Central memory CD4-positive, alpha-beta T cell (primary cell): ENCODE data around the gene HTT.
"Not testable (repeated sequence)": the region's sequence is repeated elsewhere in the genome, so short reads cannot be mapped to it uniquely, and the experiment has no call there.

Source experiments
- DNase-seq: peaks from one replicate; pipeline ENCODE4 v3.0.0; 2022

The HTT gene

DNA sequence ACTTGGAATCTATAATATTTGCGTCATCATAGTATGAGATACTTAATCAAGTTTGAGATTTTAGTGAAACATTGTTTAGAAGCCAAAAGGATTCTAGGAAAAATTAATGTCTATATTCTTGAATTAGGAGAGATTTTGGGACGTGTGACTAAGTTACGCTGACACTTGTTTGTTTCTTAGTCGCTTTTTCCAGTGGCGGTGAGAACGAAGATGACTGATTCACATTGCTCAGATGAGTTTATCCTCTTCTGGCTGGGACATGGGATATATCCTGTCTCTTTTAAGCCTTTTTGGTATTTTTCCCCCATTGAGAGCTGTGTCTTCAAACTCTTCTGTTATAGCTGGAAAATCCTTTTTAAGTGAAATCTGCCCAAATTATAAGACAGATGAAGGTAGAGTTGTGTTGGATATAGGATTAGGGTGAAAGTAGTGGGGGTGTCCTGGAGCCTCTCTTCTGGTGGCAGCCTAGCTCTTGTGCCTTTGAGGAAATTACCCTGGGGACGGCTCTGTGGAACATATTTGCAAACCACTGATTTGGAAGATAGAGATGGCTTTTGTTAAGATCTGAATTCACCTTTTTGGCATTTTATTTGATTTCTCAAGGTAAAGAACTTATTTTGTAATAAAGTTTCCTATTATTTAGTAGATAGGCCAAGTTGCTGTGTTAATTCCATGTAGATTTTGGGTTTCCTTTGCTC, 49.7 kb downstream of the HTT start:
- no peak for DNase-seq

DNA sequence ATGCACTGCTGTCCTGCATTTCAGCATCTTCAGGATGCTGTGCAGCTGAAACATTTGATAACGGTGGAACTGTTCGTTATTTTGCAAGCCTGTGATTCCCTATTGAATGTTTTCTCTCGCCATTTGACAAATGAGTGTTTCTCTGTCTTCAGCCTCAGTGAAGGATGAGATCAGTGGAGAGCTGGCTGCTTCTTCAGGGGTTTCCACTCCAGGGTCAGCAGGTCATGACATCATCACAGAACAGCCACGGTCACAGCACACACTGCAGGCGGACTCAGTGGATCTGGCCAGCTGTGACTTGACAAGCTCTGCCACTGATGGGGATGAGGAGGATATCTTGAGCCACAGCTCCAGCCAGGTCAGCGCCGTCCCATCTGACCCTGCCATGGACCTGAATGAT, 52.6 kb downstream of the HTT start:
- DNase-seq: no peak

DNA sequence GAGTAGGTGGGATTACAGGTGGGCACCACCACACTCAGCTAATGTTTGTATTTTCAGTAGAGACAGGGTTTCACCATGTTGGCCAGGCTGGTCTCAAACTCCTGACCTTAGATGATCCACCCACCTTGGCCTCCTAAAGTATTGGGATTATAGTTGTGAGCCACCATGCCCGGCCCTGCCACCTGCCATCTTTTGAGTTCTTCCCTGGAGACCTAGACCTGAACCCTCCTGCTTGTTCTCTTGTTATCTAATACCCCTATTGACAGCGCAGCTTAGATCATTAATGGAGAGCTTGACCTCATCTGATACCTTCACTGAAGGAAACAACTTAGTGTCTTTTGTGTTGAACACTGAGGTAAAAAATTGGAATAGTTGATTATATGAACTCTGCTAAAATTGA, 53.6 kb downstream of the HTT start:
- no peak for DNase-seq

DNA sequence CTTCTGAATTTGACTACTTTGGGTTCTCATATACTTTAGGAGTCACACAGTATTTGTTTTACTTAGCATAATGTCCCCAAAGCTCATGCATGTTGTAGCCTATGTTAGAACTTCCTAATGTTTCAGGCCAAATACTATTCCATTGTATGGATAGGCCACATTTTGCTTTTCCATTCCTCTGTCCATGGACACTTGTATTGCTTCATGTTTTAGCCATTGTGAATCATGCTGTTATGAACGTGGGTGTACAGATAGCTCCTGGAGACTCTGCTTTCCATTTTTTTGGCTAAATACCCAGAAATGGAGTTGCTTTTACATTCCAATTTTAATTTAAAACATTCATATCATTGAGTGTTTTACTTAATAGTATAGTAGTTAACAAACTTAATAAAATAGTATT, 54.5 kb downstream of the HTT start:
- no peak for DNase-seq

DNA sequence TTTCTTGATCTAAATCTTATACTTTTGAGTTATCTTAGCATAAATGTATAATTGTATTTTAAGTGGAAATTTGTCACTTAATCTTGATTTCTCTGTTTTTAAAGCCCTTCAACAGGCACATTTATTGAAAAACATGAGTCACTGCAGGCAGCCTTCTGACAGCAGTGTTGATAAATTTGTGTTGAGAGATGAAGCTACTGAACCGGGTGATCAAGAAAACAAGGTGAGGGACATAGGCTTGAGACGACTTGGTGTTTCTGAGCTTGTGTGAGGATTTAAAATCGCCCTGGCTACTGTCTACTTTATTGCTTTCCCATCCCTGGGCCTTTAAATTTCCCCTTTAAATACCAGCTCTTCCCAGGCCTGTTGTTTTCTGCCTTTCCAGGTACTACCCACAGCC, 55.7 kb downstream of the HTT start:
- DNase-seq: no peak

DNA sequence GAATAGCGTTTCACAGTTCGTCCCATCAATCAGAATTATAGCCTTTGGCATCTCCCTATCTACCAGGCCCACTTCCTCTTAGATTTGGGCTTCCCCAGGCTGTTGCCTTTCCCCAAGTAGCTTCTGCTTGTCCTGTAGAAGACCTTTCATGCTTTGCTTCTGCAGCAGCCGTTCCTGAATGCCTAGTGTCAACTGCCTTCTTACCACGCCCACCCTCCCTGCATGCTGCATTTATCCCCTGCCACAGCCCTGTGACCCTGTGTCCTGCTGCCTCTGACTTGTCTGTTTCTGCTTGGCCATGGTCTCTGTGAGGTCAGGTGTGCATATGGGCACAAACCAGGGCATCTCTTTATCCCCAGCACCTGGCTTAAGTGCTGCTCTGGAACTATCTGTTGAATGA, 56.3 kb downstream of the HTT start:
- DNase-seq: no peak

DNA sequence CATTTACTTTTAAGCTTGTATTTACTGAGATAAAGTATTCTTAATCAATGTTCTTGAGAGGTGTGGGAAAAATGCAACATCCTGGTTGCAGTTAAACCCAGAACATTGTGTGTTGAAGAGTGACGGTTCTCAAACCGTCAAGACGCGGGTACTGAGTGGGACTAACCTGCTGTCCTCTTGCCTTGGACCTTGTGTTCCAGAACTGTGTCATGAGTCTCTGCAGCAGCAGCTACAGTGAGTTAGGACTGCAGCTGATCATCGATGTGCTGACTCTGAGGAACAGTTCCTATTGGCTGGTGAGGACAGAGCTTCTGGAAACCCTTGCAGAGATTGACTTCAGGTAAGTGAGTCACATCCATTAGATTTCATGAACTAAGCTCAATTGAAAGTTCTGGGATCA, 59.7 kb downstream of the HTT start:
- DNase-seq: no peak

DNA sequence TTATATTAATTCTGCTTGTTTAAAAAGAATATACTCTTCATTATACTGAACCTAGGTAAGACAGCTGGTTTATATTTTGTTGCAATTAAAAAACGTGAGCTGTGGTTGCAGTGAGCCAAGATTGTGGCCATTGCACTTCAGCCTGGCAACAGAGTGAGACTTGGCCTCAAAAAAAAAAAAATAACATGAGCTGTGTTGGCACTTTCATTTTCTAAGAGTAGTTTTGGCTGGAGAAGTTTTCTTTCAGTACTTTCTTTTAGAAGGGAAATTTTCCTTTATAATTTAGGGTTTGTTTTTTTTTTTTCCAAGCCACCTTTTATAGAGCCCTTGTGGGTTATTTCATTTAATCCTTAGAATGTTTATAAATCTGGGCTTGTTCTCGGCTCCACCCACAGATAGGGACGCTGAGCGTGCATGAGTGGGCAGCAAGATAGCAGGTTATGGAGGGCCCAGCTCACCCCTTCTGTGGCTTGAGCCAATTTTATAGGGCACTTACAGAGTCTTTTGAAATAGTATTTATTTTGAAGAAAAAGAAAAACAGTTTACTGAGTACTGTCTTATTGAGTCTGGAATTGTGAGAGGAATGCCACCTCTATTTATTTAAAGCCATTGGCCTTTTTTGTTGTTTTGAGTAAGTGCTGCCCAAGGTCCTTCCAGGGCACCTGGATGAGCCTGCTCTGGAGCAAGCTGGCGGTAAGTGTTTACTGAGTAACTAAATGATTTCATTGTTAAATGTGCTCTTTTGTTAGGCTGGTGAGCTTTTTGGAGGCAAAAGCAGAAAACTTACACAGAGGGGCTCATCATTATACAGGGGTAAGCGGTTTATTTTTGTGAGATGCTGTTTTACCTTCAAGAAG, 60.9 kb downstream of the HTT start:
- no peak for DNase-seq

DNA sequence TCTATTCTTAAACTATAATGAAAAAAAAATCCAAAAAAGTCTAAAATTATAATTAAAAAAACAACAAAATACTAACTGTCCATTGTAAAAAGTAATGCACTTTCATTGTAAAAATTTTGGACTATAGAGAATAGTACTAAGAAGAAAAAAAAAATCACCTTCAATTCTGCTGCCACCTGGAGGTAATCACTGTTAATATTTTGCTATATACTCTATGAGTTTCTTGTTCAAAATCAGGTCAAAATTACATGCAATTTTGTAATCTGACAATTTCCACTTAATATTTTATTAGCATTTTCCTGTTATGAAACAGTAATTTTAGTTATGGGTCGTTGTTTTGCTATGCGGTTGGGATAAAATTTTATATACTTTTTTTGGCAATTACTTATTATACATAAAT, 62.0 kb downstream of the HTT start:
- no peak for DNase-seq

DNA sequence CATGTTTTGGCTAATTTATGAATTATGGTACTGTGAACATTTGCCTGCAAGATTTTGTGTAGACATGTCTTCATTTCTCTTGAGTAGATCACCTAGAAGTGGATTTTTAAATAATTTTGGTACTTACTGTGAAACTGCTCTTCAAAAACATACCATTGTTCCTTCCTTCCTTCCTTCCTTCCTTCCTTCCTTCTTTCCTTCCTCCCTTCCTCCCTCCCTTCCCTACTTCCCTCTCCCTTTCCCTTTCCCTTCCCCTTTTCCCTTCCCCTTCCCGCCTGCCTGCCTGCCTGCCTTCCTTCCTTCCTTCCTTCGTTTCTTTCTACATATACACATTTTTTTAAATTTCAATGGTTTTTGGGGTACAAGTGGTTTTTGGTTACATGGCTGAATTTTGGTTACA, 63.4 kb downstream of the HTT start:
- DNase-seq: no peak

DNA sequence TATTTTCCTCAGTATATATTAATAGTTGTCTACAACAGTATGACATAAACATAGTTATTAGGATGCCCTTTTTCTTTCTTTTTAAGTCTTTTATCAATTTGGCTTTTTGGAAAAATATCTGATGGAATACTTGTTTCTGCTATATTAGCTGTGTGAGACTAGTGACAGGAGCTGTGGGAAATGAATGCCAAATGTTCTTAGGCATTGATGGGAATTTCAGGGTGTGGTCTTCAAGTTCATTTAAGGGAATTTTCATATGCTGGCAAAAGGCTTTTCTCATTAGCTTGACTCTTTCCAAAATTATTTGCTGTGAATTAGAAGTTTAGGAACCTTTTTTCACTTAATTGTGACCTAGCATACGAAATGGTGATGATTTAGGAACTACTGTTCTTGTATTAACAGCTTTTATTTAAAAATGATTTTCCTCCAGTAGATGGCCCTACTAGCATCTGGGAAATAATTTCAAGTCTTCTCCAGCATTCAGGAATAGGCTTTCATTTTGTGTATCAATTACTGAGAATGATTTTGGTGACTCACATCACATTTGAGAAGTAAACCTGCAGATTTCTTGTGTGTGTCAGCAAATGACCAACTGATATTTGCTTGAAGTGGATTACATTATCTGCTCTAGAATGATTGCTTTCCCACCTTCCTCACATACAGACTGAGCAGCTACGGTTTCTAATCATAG, 70.9 kb downstream of the HTT start:
- no peak for DNase-seq

DNA sequence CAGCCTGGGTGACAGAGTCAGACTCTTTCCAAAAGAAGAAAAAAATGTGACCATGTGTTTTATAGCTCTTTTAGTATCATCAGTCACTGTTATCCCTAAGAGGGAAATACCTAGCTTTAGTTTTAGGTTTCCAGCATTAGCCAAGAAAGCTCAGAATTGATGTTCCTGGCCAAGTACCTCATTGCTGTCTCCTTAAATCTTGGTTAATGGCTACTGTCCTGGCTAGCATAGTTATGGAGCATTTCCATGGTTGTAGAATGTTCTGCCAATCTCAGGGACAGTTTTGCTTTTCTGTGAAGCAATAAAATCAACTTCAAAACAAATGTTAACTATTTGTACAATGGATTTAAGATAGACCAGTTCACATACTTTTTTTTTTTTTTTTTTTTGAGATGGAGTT, 74.4 kb downstream of the HTT start:
- DNase-seq: no peak

DNA sequence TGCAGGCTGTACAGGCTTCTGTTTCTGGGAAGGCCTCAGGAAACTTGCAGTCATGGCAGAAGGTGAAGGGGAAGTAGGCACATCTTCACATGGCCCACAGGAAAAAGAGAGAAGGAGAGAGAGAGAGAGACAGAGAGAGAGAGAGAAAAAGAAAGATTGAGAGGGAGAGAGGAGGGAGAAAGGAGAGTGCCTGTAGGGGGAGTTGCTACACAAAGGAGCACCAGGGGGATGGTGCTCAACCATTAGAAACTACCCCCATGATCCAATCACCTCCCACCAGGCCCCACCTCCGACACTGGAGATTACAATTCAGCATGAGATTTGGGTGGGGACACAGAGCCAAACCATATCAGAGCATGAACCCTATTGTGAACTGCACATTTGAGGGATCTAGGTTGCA, 76.8 kb downstream of the HTT start:
- not testable (repeated sequence) for DNase-seq

DNA sequence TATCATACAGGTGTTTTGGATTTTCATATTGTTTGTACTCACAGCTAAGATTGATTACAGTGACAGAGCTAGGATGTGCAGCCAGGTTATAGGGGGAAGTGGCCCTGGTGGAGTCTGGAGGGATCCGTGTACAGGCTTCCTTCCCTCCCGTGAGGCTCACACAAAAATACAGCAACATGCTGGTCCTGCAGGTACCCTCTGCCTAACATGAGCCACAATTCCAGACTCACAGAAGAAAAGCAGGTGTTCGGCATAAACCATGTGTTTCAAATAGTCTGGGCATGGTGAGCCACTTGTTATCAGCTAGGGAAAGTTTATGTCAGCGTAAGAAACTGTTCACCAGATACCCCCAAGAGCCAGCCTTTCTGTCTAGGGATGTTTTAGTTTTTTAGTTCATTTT, 82.9 kb downstream of the HTT start:
- no peak for DNase-seq

DNA sequence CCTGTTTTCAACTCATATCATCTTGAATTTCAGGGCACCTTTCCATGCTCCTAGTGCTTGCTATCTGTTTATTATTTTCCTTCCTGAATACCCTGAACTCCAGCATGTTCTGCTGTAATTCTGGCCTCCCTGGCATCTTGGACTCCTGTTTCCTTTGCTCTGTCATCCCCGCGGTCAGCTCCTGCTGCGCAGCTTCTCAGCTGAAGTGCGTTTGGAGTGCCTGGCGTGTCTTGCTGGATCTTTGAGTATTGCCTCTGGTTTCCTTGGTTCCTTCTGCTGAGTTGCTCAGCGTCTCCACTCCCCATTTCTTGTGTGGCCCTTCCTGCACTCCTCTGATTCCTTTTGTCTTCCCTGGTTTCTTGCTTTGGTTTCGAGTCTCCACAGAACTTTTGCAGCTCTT, 84.4 kb downstream of the HTT start:
- no peak for DNase-seq

DNA sequence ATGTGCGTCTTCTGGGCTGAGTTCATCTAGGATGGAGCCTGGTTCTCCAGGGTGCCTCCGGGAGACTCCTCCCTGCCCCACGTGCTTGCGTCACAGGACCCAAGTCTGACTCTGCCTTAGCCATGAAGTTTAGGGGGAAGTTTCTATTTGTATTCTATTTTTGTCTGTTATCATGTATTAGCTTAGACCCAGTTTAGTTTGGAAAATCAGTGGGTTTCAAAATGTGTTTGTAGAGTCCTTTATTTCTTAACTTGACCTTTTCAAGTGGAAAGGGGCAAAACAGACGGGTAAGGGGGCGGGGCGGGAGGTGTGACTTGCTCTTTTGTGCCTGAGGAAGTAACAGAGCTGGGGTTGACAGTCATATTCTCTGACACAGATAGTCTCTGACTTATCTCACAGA, 86.0 kb downstream of the HTT start:
- no peak for DNase-seq

DNA sequence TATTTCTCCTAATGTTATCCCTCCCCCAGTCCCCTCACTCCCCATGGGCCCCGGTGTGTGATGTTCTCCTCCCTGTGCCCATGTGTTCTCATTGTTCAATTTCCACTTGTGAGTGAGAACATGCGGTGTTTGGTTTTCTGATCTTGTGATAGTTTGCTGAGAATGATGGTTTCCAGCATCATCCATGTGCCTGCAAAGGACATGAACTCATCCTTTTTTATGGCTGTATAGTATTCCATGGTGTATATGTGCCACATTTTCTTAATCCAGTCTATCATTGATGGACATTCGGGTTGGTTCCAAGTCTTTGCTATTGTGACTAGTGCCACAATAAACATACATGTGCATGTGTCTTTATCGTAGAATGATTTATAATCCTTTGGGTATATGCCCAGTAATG, 86.6 kb downstream of the HTT start:
- not testable (repeated sequence) for DNase-seq

DNA sequence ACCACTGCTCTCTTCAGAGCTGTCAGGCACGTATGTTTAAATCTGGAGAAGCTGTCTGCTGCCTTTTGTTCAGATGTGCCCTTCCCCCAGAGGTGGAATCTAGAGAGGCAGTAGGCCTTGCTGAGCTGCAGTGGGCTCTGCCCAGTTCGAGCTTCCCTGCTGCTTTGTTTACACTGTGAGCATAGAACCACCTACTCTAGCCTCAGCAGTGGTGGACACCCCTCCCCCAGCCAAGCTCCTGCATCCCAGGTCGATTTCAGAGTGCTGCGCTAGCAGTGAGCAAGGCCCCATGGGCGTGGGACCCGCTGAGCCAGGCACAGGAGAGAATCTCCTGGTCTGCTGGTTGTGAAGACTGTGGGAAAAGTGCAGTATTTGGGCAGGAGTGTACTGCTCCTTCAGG, 92.0 kb downstream of the HTT start:
- not testable (repeated sequence) for DNase-seq

DNA sequence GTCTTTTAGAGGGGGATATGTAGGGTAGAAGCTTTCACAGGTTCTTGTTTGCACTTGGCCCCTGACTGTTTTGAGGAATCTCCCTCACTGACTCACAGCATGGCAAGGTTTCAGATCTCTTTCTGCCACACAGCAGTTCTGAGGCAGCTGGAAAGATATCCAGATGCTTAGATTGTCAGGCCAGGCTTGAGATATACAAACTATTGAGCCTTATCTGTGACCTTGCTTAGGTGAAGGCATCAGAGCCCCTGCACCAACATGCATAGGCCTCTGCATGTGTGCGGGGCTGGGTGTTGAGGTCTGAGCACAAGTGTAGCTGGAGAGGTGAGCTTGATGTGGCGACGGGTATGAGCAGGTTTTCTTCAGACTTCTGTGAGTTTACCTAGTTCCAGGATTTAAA, 93.5 kb downstream of the HTT start:
- DNase-seq: no peak

DNA sequence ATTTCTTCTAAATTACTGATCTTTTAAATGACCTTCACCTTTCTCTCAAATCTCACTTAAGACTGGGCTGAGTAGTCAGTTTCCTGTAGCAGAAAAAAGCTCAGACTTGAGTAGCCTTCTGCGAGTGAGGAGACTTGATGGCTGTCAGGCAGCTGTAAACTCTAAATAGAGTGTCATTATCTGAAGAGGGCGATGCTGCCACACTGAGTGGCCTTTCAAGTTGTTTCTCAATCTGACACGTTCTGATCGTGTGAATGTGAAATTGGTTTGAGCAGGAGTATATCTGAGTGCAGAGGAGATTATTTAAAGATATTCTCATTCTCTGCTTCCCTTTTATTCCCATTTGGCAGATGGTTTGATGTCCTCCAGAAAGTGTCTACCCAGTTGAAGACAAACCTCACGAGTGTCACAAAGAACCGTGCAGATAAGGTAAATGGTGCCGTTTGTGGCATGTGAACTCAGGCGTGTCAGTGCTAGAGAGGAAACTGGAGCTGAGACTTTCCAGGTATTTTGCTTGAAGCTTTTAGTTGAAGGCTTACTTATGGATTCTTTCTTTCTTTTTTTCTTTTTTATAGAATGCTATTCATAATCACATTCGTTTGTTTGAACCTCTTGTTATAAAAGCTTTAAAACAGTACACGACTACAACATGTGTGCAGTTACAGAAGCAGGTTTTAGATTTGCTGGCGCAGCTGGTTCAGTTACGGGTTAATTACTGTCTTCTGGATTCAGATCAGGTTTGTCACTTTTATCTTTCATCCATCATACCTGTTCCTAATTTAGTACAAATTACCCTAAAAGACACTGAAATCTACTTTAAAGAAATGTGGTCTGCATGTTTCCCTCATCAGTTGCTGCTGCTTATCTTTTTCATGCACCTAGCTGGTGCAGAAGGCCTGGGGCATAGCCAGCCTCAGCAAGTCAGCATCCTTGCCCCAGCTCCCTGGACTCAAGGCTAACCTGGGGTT, 100.2 kb downstream of the HTT start:
- DNase-seq: no peak

DNA sequence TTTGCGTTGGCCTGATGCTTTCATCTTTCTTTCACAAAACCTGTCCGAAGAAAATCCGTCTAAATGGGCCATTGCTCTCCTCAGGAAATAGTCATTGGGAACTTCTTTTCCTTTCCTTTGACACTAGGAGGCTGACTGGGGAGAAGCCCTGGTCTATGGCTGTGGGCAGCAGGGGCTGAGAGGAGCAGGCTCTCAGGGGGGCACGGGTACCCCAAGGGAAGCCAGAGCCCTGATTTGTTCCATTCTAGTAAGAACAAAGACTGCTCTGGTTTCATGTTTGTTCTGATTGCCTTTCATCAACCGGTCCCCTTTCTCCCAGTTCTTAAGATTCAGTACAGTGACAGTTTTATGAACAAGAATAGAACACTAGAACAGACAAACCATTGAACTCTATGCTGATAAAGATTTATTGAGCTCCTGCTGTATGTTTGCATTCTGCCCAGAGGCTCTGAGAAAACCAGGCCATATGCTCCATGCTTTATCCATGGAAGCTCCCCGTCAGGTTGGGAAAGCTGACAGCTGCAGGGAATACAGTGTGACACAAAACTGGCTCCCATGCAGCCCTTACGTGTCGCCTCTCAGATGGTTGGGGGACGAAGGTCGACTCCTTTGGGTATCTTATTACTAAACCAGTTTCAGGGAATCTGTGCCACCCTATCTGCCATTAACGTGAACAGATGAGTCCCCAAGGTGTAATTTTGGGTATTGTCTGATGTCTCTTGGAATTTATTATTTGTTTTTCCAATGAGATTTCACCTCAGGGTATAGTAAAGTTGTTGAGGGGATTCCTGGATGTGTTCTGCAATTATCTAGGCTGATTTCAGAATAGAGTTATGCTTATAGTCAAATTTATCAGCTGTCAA, 102.1 kb downstream of the HTT start:
- DNase-seq: no peak

DNA sequence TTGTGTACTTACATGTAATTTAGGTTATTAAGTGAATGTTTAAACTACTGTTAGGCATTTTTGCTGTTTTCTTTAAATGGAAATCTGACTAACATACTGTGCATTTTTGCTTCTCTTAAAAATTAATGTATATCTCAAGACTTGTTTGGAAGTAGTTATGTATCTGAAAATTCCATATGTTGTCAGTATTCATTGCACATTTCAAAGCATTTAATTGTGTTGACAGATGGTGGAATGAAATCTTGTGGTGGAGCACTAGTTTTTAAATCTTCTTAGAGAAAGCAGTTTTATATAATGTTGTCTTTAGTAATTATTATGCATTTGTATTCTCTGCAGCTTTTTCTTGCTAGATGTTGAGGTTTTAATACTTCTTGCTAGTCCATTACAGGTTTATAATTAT, 102.9 kb downstream of the HTT start:
- DNase-seq: no peak
